GM12878 (cell line): ENCODE results near the gene EEF1AKMT2.

ENCODE experiments used
- CHD2 ChIP-seq: IDR thresholded peaks from 2 replicates; pipeline ENCODE4 v1.6.1; 2011; ENCODE audit warnings: low read depth, low read length, improper control_type of control experiment, borderline replicate concordance
- HCFC1 ChIP-seq: fragments of 150-350 bp; IDR thresholded peaks from 2 replicates; pipeline ENCODE4 v1.6.1; 2014; ENCODE audit warnings: low read length
- POLR2A ChIP-seq: IDR thresholded peaks from 2 replicates; pipeline ENCODE4 v1.6.1; 2011; ENCODE audit warnings: low read depth, mild to moderate bottlenecking, low read length
- RFX5 ChIP-seq: IDR thresholded peaks from 2 replicates; pipeline ENCODE4 v1.6.1; 2011; ENCODE audit warnings: low read depth, low read length, improper control_type of control experiment
- SRF ChIP-seq, 2 experiments: IDR thresholded peaks; 2 replicates each; pipeline ENCODE4 v1.6.1; 2011; ENCODE audit warnings: low read depth in 2 of 2, low read length in 2 of 2, mild to moderate bottlenecking in 1 of 2, moderate library complexity in 1 of 2
- TAF1 ChIP-seq: IDR thresholded peaks from 2 replicates; pipeline ENCODE4 v1.6.1; 2011; ENCODE audit warnings: mild to moderate bottlenecking, low read depth, low read length, borderline replicate concordance
- TF ChIP-seq, protein P1 (sequence below), 3 experiments: IDR thresholded peaks in 2 of 3; conservative IDR thresholded peaks in 1 of 3; 2 replicates each; pipeline ENCODE4 v1.5.1; 2011; ENCODE audit warnings: low read depth in 3 of 3, low read length in 3 of 3, mild to moderate bottlenecking in 3 of 3, control low read depth in 2 of 3, moderate library complexity in 2 of 3, inconsistent platforms in 1 of 3, mixed read lengths in 1 of 3; ENCODE audit not compliant: control insufficient read depth in 2 of 3, insufficient read depth in 1 of 3; ENCODE audit errors: extremely low read depth in 1 of 3

DNA sequence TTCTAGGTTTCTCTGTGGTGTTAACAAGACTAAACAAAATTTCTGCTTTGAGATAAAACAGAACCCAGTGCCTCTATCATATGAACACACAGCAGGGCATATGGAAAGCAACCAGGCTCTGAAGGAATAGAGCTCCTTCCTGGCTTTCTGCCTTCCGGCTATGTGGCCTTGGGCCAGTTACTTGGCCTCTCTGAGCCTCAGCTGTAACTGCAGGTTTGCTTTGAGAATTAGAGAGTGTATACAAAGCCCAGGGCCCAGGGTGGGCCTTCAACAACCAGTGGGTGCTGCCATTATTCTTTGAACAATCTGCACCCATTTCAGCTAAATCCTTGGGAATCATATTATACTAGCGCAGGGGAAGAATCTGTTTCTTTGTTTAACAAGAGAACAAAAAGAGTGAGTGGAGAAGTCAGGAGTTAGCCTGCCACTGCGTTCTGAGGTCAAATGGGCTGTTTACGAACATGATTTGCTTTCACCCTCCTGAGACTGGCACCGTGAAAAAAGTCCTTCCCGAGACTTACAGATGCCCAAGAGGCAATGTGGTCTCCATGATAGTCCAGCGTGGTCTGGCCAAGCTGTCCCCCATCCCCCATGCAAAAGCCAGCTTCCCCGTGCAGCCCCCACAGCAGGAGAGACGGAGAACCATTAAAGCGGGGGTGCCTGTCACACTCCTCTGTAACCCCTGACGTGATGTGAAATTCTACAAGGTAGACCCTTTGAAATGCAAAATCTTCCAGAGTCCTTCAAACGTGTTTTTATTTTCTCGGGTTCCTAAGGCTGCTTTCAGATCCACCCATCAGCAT lies 52.4 kb downstream of the EEF1AKMT2 start:
- TF ChIP-seq RFX5: no peak
- no peak for TF ChIP-seq CHD2
- no peak for TF ChIP-seq TAF1
- TF ChIP-seq, protein P1, sequence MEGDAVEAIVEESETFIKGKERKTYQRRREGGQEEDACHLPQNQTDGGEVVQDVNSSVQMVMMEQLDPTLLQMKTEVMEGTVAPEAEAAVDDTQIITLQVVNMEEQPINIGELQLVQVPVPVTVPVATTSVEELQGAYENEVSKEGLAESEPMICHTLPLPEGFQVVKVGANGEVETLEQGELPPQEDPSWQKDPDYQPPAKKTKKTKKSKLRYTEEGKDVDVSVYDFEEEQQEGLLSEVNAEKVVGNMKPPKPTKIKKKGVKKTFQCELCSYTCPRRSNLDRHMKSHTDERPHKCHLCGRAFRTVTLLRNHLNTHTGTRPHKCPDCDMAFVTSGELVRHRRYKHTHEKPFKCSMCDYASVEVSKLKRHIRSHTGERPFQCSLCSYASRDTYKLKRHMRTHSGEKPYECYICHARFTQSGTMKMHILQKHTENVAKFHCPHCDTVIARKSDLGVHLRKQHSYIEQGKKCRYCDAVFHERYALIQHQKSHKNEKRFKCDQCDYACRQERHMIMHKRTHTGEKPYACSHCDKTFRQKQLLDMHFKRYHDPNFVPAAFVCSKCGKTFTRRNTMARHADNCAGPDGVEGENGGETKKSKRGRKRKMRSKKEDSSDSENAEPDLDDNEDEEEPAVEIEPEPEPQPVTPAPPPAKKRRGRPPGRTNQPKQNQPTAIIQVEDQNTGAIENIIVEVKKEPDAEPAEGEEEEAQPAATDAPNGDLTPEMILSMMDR (IDR thresholded peaks at IDR 0.05 in 2 of 3, conservative IDR thresholded peaks at IDR 0.05 in 1 of 3; ENCODE audit: control insufficient read depth in 2 of 3, extremely low read depth in 1 of 3, insufficient read depth in 1 of 3, low read depth in 3 of 3, low read length in 3 of 3): no peak
- TF ChIP-seq POLR2A: no peak
- TF ChIP-seq SRF (IDR thresholded peaks at IDR 0.05; ENCODE audit: low read depth in 2 of 2, low read length in 2 of 2): no peak
- TF ChIP-seq HCFC1: no peak
